Measurements from ENCODE around the gene RNF207.
A peak's percentile ranks its signal among the peaks of the same experiment; 100 is the strongest.

The RNF207 gene

DNA sequence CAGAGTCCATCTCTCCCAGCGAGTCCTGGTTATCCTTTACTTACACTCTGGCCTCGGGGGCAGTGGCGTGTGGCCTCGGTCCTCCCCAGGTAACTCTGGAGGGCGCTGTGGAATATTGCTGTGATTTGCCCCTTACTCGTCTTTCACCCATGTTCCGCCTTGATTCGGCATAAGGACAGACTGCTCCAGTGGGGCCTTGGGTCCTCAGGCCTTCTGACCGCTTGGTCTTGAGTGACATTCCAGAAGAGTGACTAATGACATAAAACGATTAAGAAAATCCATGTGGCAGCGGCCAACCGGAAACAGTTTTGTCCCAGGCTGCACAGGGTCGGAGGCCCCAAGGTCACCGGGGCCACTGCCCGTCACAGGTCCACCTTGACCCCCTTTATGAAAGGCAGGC lies 18.8 kb downstream of the RNF207 start:
- CTCF ChIA-PET, result interaction anchor here (0.6 to 2.3 kb wide), 3 partner anchors 10 to 39 kb away, joined by 3 to 13 read pairs (median 4); partner anchors contain the start of gene RNF207
- Histone ChIP-seq H3K36me3 (ENCODE audit: control insufficient read depth in 2 of 2, insufficient read depth in 1 of 2, low read length in 2 of 2) (peaks cover 36 to 95% of the 10 kb centered on the region in 2 experiments; a peak in 2 of 3 replicates), H3K27ac (ENCODE audit: extremely low read depth, low read depth, low read length) (no peak overlapping the region), H3K4me3 (ENCODE audit: low read depth, low read length) (no peak overlapping the region), H3K9me3 (ENCODE audit: control insufficient read depth, insufficient read depth, low read depth, low read length) (no peaks in the 10 kb centered on the region), H3K4me1 (ENCODE audit: control insufficient read depth, insufficient read depth, low read length) (no peaks in the 10 kb centered on the region)
- POLR2A ChIA-PET, result interaction anchor here (1.1 to 1.3 kb wide), 2 partner anchors 18 to 20 kb away, joined by 3 to 4 read pairs; no protein-coding TSS in a partner anchor
- TF ChIP-seq ZNF600 (tag by site-specific recombination; IDR thresholded peaks at IDR 0.05), result 0 out of 2 replicates have a peak, but pooled peaks have one; percentile 27
- TF ChIP-seq, protein P1, sequence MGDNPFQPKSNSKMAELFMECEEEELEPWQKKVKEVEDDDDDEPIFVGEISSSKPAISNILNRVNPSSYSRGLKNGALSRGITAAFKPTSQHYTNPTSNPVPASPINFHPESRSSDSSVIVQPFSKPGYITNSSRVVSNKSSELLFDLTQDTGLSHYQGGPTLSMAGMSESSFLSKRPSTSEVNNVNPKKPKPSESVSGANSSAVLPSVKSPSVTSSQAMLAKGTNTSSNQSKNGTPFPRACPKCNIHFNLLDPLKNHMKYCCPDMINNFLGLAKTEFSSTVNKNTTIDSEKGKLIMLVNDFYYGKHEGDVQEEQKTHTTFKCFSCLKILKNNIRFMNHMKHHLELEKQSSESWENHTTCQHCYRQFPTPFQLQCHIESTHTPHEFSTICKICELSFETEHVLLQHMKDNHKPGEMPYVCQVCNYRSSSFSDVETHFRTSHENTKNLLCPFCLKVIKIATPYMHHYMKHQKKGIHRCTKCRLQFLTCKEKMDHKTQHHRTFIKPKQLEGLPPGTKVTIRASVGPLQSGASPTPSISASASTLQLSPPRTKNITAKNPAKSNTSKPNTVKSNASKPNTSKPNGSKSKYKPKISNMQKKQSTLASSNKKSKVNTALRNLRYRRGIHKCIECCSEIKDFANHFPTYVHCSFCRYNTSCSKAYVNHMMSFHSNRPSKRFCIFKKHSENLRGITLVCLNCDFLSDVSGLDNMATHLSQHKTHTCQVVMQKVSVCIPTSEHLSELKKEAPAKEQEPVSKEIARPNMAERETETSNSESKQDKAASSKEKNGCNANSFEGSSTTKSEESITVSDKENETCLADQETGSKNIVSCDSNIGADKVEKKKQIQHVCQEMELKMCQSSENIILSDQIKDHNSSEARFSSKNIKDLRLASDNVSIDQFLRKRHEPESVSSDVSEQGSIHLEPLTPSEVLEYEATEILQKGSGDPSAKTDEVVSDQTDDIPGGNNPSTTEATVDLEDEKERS (tag by site-specific recombination; IDR thresholded peaks at IDR 0.05), result no peak

GRCh38 chr1:6225651-6226050 lies 19.7 kb downstream of the RNF207 start:
- POLR2A ChIA-PET, result no interaction called here
- CTCF ChIA-PET, result interaction anchor here (0.6 to 2.3 kb wide), 4 partner anchors 12 to 329 kb away, joined by 3 to 13 read pairs (median 4); partner anchors contain the start of gene RNF207
- Histone ChIP-seq H3K27ac (ENCODE audit: extremely low read depth, low read depth, low read length) (no peak overlapping the region), H3K36me3 (ENCODE audit: control insufficient read depth in 2 of 2, insufficient read depth in 1 of 2, low read length in 2 of 2) (peaks cover 45 to 98% of the 10 kb centered on the region in 2 experiments; a peak in 2 of 3 replicates), H3K4me1 (ENCODE audit: control insufficient read depth, insufficient read depth, low read length) (no peaks in the 10 kb centered on the region), H3K4me3 (ENCODE audit: low read depth, low read length) (no peak overlapping the region), H3K9me3 (ENCODE audit: control insufficient read depth, insufficient read depth, low read depth, low read length) (no peaks in the 10 kb centered on the region)
- no peak for TF ChIP-seq SP2 (tag by site-specific recombination; IDR thresholded peaks at IDR 0.05)
- TF ChIP-seq SP3 (tag by site-specific recombination; IDR thresholded peaks at IDR 0.05), result no peak
- no peak for TF ChIP-seq ZNF366 (tag by site-specific recombination; conservative IDR thresholded peaks at IDR 0.05)
- TF ChIP-seq ZNF19 (tag by site-specific recombination; IDR thresholded peaks at IDR 0.05; ENCODE audit: low read depth), result no peak

- H3K4me3 ChIP-seq (ENCODE audit: low read depth, low read length), result no peak overlapping the region
Measured at GRCh38 chr1:6233376-6233775, 27.5 kb downstream of the RNF207 start.

More at GRCh38 chr1:6233376-6233775, 27.5 kb downstream of the RNF207 start:
- H3K9me3 ChIP-seq (ENCODE audit: control insufficient read depth, insufficient read depth, low read depth, low read length), result no peaks in the 10 kb centered on the region
- peaks cover 47 to 62% of the 10 kb centered on the region in 2 experiments for H3K36me3 ChIP-seq (ENCODE audit: control insufficient read depth in 2 of 2, insufficient read depth in 1 of 2, low read length in 2 of 2)
- POLR2A ChIA-PET, result interaction anchor here (1.0 kb wide), 1 partner anchor 27 kb away, joined by 3 read pairs; no protein-coding TSS in a partner anchor
- no peak overlapping the region for H3K27ac ChIP-seq (ENCODE audit: extremely low read depth, low read depth, low read length)
- no peaks in the 10 kb centered on the region for H3K4me1 ChIP-seq (ENCODE audit: control insufficient read depth, insufficient read depth, low read length)
- no peak for TF ChIP-seq ZBTB44 (tag by site-specific recombination; IDR thresholded peaks at IDR 0.05)
- no peak for TF ChIP-seq AEBP2 (tag by site-specific recombination; IDR thresholded peaks at IDR 0.05; ENCODE audit: borderline replicate concordance)
- TF ChIP-seq ZNF600 (tag by site-specific recombination; IDR thresholded peaks at IDR 0.05), result no peak
- no peak for TF ChIP-seq ZNF138 (tag by site-specific recombination; IDR thresholded peaks at IDR 0.05; ENCODE audit: borderline replicate concordance)
- no peak for TF ChIP-seq ZFP41 (tag by site-specific recombination; IDR thresholded peaks at IDR 0.05; ENCODE audit: borderline replicate concordance)
- TF ChIP-seq, protein P2, sequence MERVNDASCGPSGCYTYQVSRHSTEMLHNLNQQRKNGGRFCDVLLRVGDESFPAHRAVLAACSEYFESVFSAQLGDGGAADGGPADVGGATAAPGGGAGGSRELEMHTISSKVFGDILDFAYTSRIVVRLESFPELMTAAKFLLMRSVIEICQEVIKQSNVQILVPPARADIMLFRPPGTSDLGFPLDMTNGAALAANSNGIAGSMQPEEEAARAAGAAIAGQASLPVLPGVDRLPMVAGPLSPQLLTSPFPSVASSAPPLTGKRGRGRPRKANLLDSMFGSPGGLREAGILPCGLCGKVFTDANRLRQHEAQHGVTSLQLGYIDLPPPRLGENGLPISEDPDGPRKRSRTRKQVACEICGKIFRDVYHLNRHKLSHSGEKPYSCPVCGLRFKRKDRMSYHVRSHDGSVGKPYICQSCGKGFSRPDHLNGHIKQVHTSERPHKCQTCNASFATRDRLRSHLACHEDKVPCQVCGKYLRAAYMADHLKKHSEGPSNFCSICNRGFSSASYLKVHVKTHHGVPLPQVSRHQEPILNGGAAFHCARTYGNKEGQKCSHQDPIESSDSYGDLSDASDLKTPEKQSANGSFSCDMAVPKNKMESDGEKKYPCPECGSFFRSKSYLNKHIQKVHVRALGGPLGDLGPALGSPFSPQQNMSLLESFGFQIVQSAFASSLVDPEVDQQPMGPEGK (tag by site-specific recombination; IDR thresholded peaks at IDR 0.05), result no peak
- CTCF ChIA-PET, result interaction anchor here (0.6 kb wide), 1 partner anchor 13 kb away, joined by 3 read pairs; no protein-coding TSS in a partner anchor

Measured in HEK293 (cell line).